Sigmoid colon (tissue), 7 donors: ENCODE data around the gene CASP14. TPM values are rescaled to one million over a fixed set of nuclear protein-coding genes. Genes with fewer than 3 reads are reported as not detected.
"Not testable (repeated sequence)": the region's sequence is repeated elsewhere in the genome, so short reads cannot be mapped to it uniquely, and the experiment has no call there.

ENCODE experiments used
- DNase-seq: peaks from one replicate; pipeline ENCODE4 v3.0.0-alpha.2; 2019
- H3K27ac ChIP-seq, 4 donors: fragments of 200-600 bp; sonication (generic); one replicate each; pipeline ENCODE4 v1.5.1; 2016 to 2019; ENCODE audit warnings: mild to moderate bottlenecking in 1 of 4
- H3K27me3 ChIP-seq, 3 donors: fragments of 200-600 bp; sonication (generic); one replicate each; pipeline ENCODE4 v1.5.1; 2019; ENCODE audit warnings: mild to moderate bottlenecking in 1 of 3
- H3K36me3 ChIP-seq, 4 donors: fragments of 200-600 bp; sonication (generic); one replicate each; pipeline ENCODE4 v1.5.1; 2016 to 2019
- H3K4me1 ChIP-seq, 4 donors: fragments of 200-600 bp; sonication (generic); one replicate each; pipeline ENCODE4 v1.5.1; 2017 to 2019
- H3K4me3 ChIP-seq, 4 donors: fragments of 200-600 bp; sonication (generic); one replicate each; pipeline ENCODE4 v1.5.1; 2017 to 2019; ENCODE audit warnings: mild to moderate bottlenecking in 2 of 4, moderate library complexity in 1 of 4
- H3K9me3 ChIP-seq, 4 donors: fragments of 200-600 bp in 3 of 4; sonication (generic) in 3 of 4; one replicate each; pipeline versions ENCODE4 v1.5.1 to v1.6.1; 2013 to 2019
- CTCF ChIP-seq, 4 experiments: fragments of 450-650 bp in 3 of 4; fragments of 200-600 bp in 1 of 4; IDR thresholded peaks; one replicate each; pipeline ENCODE4 v1.5.1; 2016 to 2019; ENCODE audit warnings: antibody characterized with exemption in 4 of 4, mild to moderate bottlenecking in 3 of 4, moderate library complexity in 2 of 4
- EP300 ChIP-seq, 4 donors: sonication (generic); formaldehyde crosslinking; IDR thresholded peaks; one replicate each; pipeline ENCODE4 v1.6.1; 2017; ENCODE audit warnings: antibody characterized with exemption in 4 of 4
- POLR2A ChIP-seq, 2 donors: fragments of 450-650 bp; IDR thresholded peaks; one replicate each; pipeline ENCODE4 v1.6.1; 2016; ENCODE audit warnings: antibody characterized with exemption in 2 of 2, mild to moderate bottlenecking in 2 of 2, moderate library complexity in 2 of 2
- POLR2AphosphoS5 ChIP-seq, 4 donors: sonication (generic); formaldehyde crosslinking; IDR thresholded peaks; one replicate each; pipeline ENCODE4 v1.6.1; 2017; ENCODE audit warnings: antibody characterized with exemption in 4 of 4
- WGBS, 2 donors: extraction: QIAGEN DNeasy Blood & Tissue Kit; methylation state at CpG; one replicate each; pipeline ENCODE4 v1.1.7; 2013; 5-methylcytosine and 5-hydroxymethylcytosine counted together
- intact Hi-C: fragments of 100-400 bp; cut with DNase I; formaldehyde crosslinking; loops from one replicate; pipeline ENCODE4 v1.15.1; 2023
- polyA plus RNA-seq, 3 donors: library from polyadenylated mRNA; stranded (reverse); fragments of 200-250 nt; gene quantifications; one replicate each; pipeline ENCODE4 v1.2.3, GENCODE V29; 2013
- total RNA-seq, 4 donors: library from RNA; depleted of rRNA; stranded (reverse); fragments of >200 nt; gene quantifications; one replicate each; pipeline ENCODE4 v1.1.0, GENCODE V29; 2016
- donor health status: healthy with polysubstance abuse.
- donor health status: Bipolar disorder and iron deficiency.
- donor health status: healthy.

Gene CASP14
- total and polyA plus RNA-seq, 7 donors: not detected

- 82 to 90% methylated on average over 4 of the region's 4 CpGs for WGBS, 2 donors
These were observed 26.5 kb downstream of the CASP14 start for GRCh38 chr19:15075806-15076205.

GRCh38 chr19:15080002-15080401 lies 30.7 kb downstream of the CASP14 start:
- peaks cover 0 to 26% (median 0%) of the 10 kb centered on the region in 3 donors for H3K27me3 ChIP-seq
- WGBS, 2 donors: 65 to 73% methylated on average over 4 of the region's 4 CpGs

More at GRCh38 chr19:15075806-15076205, 26.5 kb downstream of the CASP14 start:
- Histone ChIP-seq H3K27me3 (peaks cover 0 to 4% (median 0%) of the 10 kb centered on the region in 3 donors), H3K4me1 (no peaks in the 10 kb centered on the region), H3K36me3 (no peaks in the 10 kb centered on the region), H3K4me3 (no peak overlapping the region), H3K27ac (no peak overlapping the region), H3K9me3 (no peaks in the 10 kb centered on the region)
- no peak for TF ChIP-seq EP300 (IDR thresholded peaks at IDR 0.05)
- no peak for TF ChIP-seq POLR2AphosphoS5 (IDR thresholded peaks at IDR 0.05)
- no peak for TF ChIP-seq POLR2A (IDR thresholded peaks at IDR 0.05)
- no peak for TF ChIP-seq CTCF (IDR thresholded peaks at IDR 0.05)
- DNase-seq: no peak
- intact Hi-C loops: no loop called here

GRCh38 chr19:15081911-15082310 lies 32.6 kb downstream of the CASP14 start, which contains the start of gene OR1I1:
Gene OR1I1 (plus strand): TSS chr19:15082211. CDS start chr19:15087066, 4,855 bp downstream.
- no peaks in the 10 kb centered on the region for H3K4me1 ChIP-seq
- no peak within 1 kb of the TSS for H3K27ac ChIP-seq
- intact Hi-C loops: no loop called here
- no peak within 1 kb of the TSS for H3K4me3 ChIP-seq
- H3K9me3 ChIP-seq: no peaks in the 10 kb centered on the region
- peaks cover 0 to 41% (median 0%) of the 10 kb centered on the region in 3 donors for H3K27me3 ChIP-seq
- no peaks in the 10 kb centered on the region for H3K36me3 ChIP-seq
- TF ChIP-seq EP300 (IDR thresholded peaks at IDR 0.05): no peak
- no peak for TF ChIP-seq POLR2A (IDR thresholded peaks at IDR 0.05)
- TF ChIP-seq POLR2AphosphoS5 (IDR thresholded peaks at IDR 0.05): no peak
- no peak for TF ChIP-seq CTCF (IDR thresholded peaks at IDR 0.05)
- WGBS, 2 donors: 66 to 67% methylated on average over 6 of the region's 6 CpGs
- peak; percentile 18 for DNase-seq

More at GRCh38 chr19:15080002-15080401, 30.7 kb downstream of the CASP14 start:
- H3K9me3 ChIP-seq, H3K27ac ChIP-seq, DNase-seq, intact Hi-C loops, H3K4me1 ChIP-seq, H3K36me3 ChIP-seq, H3K4me3 ChIP-seq: not testable (repeated sequence)

- H3K9me3 ChIP-seq: no peaks in the 10 kb centered on the region
- H3K4me3 ChIP-seq: no peak overlapping the region
- H3K4me1 ChIP-seq: peaks cover 0 to 2% (median 1%) of the 10 kb centered on the region in 4 donors
- no peak for TF ChIP-seq EP300 (IDR thresholded peaks at IDR 0.05)
- WGBS, 2 donors: 80 to 84% methylated on average over 11 of the region's 11 CpGs
- DNase-seq: peak; percentile 57
- H3K27ac ChIP-seq: no peak overlapping the region
- H3K36me3 ChIP-seq: no peaks in the 10 kb centered on the region
- H3K27me3 ChIP-seq: peaks cover 0 to 38% (median 4%) of the 10 kb centered on the region in 3 donors
- intact Hi-C loops: no loop called here
These were observed 37.9 kb downstream of the CASP14 start for GRCh38 chr19:15087182-15087581.

- no peaks in the 10 kb centered on the region for H3K9me3 ChIP-seq
- WGBS, 2 donors: 9 to 23% methylated on average over 13 of the region's 13 CpGs
- peak overlapping the region in 1 of 4 donors; percentile 32 for H3K4me3 ChIP-seq
- intact Hi-C loops: loop anchor here (1.0 to 2.0 kb wide), 2 partner anchors 58 to 465 kb away; no protein-coding TSS in a partner anchor
- H3K27me3 ChIP-seq: peaks cover 0 to 11% (median 4%) of the 10 kb centered on the region in 3 donors
- H3K4me1 ChIP-seq: peaks cover 0 to 8% (median 3%) of the 10 kb centered on the region in 4 donors
- no peaks in the 10 kb centered on the region for H3K36me3 ChIP-seq
- TF ChIP-seq CTCF (IDR thresholded peaks at IDR 0.05): peak; percentile 18 to 42 (median 41)
- TF ChIP-seq POLR2AphosphoS5 (IDR thresholded peaks at IDR 0.05): no peak
- peak overlapping the region in 2 of 4 donors; percentile 20 to 24 for H3K27ac ChIP-seq
- peak; percentile 66 for DNase-seq
These were observed 42.9 kb downstream of the CASP14 start for GRCh38 chr19:15091918-15092753.
